ENCODE results near the gene TBCEL. TPM values are rescaled to one million over a fixed set of nuclear protein-coding genes. Genes with fewer than 3 reads are reported as not detected.

Gene TBCEL
- total and polyA plus RNA-seq, 4 donors: 6.7 to 41.3 (median 17.4) TPM

DNA sequence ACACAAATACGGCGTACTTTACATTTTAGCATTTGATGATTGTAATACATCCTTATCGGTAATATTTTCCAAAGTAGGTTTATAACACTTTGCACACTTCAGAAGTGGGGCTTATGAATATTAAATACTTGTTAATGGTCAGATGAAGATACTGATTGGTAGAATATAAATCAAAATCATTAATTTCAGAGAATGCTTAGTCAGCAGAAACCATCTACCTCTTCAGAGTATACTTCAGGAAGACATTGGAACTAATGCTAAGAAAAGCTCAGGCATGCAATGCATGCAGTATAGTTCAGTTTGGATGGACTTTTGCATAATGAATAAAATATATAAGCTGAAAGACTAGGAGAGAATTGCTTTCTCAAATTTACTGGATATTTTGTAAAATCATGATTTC lies 57.4 kb downstream of the TBCEL start:
- no peak for TF ChIP-seq HNF4G (IDR thresholded peaks at IDR 0.05)
- TF ChIP-seq, protein P1, sequence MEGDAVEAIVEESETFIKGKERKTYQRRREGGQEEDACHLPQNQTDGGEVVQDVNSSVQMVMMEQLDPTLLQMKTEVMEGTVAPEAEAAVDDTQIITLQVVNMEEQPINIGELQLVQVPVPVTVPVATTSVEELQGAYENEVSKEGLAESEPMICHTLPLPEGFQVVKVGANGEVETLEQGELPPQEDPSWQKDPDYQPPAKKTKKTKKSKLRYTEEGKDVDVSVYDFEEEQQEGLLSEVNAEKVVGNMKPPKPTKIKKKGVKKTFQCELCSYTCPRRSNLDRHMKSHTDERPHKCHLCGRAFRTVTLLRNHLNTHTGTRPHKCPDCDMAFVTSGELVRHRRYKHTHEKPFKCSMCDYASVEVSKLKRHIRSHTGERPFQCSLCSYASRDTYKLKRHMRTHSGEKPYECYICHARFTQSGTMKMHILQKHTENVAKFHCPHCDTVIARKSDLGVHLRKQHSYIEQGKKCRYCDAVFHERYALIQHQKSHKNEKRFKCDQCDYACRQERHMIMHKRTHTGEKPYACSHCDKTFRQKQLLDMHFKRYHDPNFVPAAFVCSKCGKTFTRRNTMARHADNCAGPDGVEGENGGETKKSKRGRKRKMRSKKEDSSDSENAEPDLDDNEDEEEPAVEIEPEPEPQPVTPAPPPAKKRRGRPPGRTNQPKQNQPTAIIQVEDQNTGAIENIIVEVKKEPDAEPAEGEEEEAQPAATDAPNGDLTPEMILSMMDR (IDR thresholded peaks at IDR 0.05; ENCODE audit: low read depth, low read length, missing input control): no peak
- no peak for TF ChIP-seq FOXA1 (IDR thresholded peaks at IDR 0.05)
- TF ChIP-seq, protein P2, sequence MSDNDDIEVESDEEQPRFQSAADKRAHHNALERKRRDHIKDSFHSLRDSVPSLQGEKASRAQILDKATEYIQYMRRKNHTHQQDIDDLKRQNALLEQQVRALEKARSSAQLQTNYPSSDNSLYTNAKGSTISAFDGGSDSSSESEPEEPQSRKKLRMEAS (IDR thresholded peaks at IDR 0.05): no peak
- TF ChIP-seq GABPA (IDR thresholded peaks at IDR 0.05 in 1 of 2, conservative IDR thresholded peaks at IDR 0.05 in 1 of 2): no peak
- no peak for TF ChIP-seq SP1 (IDR thresholded peaks at IDR 0.05)
- no peak for TF ChIP-seq RXRA (IDR thresholded peaks at IDR 0.05)
- TF ChIP-seq FOXA2 (IDR thresholded peaks at IDR 0.05): no peak
- TF ChIP-seq NR2F2 (IDR thresholded peaks at IDR 0.05): no peak
- no peak for TF ChIP-seq EGR1 (IDR thresholded peaks at IDR 0.05; ENCODE audit: low read depth in 2 of 2)
- TF ChIP-seq, protein P3, sequence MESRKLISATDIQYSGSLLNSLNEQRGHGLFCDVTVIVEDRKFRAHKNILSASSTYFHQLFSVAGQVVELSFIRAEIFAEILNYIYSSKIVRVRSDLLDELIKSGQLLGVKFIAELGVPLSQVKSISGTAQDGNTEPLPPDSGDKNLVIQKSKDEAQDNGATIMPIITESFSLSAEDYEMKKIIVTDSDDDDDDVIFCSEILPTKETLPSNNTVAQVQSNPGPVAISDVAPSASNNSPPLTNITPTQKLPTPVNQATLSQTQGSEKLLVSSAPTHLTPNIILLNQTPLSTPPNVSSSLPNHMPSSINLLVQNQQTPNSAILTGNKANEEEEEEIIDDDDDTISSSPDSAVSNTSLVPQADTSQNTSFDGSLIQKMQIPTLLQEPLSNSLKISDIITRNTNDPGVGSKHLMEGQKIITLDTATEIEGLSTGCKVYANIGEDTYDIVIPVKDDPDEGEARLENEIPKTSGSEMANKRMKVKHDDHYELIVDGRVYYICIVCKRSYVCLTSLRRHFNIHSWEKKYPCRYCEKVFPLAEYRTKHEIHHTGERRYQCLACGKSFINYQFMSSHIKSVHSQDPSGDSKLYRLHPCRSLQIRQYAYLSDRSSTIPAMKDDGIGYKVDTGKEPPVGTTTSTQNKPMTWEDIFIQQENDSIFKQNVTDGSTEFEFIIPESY (IDR thresholded peaks at IDR 0.05): no peak
- TF ChIP-seq, protein P4, sequence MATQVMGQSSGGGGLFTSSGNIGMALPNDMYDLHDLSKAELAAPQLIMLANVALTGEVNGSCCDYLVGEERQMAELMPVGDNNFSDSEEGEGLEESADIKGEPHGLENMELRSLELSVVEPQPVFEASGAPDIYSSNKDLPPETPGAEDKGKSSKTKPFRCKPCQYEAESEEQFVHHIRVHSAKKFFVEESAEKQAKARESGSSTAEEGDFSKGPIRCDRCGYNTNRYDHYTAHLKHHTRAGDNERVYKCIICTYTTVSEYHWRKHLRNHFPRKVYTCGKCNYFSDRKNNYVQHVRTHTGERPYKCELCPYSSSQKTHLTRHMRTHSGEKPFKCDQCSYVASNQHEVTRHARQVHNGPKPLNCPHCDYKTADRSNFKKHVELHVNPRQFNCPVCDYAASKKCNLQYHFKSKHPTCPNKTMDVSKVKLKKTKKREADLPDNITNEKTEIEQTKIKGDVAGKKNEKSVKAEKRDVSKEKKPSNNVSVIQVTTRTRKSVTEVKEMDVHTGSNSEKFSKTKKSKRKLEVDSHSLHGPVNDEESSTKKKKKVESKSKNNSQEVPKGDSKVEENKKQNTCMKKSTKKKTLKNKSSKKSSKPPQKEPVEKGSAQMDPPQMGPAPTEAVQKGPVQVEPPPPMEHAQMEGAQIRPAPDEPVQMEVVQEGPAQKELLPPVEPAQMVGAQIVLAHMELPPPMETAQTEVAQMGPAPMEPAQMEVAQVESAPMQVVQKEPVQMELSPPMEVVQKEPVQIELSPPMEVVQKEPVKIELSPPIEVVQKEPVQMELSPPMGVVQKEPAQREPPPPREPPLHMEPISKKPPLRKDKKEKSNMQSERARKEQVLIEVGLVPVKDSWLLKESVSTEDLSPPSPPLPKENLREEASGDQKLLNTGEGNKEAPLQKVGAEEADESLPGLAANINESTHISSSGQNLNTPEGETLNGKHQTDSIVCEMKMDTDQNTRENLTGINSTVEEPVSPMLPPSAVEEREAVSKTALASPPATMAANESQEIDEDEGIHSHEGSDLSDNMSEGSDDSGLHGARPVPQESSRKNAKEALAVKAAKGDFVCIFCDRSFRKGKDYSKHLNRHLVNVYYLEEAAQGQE (IDR thresholded peaks at IDR 0.05): no peak
- no peak for TF ChIP-seq HNF4A (conservative IDR thresholded peaks at IDR 0.05)
- TF ChIP-seq JUND (IDR thresholded peaks at IDR 0.05): no peak
- no peak for TF ChIP-seq TAF1 (conservative IDR thresholded peaks at IDR 0.05)
- TF ChIP-seq, protein P5, sequence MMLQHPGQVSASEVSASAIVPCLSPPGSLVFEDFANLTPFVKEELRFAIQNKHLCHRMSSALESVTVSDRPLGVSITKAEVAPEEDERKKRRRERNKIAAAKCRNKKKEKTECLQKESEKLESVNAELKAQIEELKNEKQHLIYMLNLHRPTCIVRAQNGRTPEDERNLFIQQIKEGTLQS (IDR thresholded peaks at IDR 0.05): no peak
- TF ChIP-seq YY1 (IDR thresholded peaks at IDR 0.05): no peak
- no peak for TF ChIP-seq RAD21 (IDR thresholded peaks at IDR 0.05)
- no peak for DNase-seq (ENCODE audit: low spot score)
- Histone ChIP-seq H3K36me3 (ENCODE audit: control insufficient read depth in 4 of 4, insufficient read depth in 3 of 4, low read depth in 1 of 4, low read length in 3 of 4) (no peaks in the 10 kb centered on the region), H3K27ac (ENCODE audit: low read depth in 1 of 2, low read length in 2 of 2) (no peak overlapping the region), H3K9ac (ENCODE audit: low read depth in 1 of 2, low read length in 2 of 2) (no peak overlapping the region), H3K4me1 (ENCODE audit: control insufficient read depth in 4 of 4, insufficient read depth in 4 of 4, low read length in 3 of 4) (peaks cover 3 to 17% (median 6%) of the 10 kb centered on the region in 4 donors), H3K9me3 (ENCODE audit: control insufficient read depth in 4 of 4, low read length in 3 of 4) (no peaks in the 10 kb centered on the region), H3K4me3 (ENCODE audit: low read depth in 1 of 3, low read length in 3 of 3) (no peak overlapping the region), H3K27me3 (ENCODE audit: control insufficient read depth in 4 of 4, insufficient read depth in 4 of 4, low read length in 3 of 4) (no peaks in the 10 kb centered on the region)
- WGBS: over 99% methylated on average over 3 of the region's 3 CpGs

All from liver (tissue), 9 donors.